Central memory CD4-positive, alpha-beta T cell (primary cell): ENCODE measurements around the gene RNF217.
"Not testable (repeated sequence)": the region's sequence is repeated elsewhere in the genome, so short reads cannot be mapped to it uniquely, and the experiment has no call there.

Experiments used
- DNase-seq: peaks from one replicate; pipeline ENCODE4 v3.0.0; 2022

RNF217 gene

DNA sequence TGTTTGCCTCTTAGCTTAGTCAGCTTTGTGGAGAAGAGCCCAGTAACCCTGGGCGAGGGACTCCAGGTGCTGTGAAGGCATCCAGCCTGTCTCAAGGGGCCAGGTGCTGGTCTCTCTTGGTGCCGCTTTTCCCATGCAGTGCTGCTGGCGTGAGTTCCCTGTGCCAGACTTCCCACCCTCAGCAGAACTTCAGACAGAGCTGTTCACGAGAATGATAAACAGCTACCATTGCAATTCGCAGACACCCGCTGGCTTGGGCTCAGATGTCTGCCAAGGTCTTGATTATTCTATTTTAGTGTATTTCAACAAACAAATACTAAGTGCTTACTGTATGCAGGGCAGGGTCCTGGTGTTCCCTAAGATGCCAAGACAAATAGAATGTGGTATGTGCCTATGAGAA, 57.7 kb downstream of the RNF217 start:
- DNase-seq, result no peak

GRCh38 chr6:125020385-125020784, 58.1 kb downstream of the RNF217 start:
- DNase-seq, result no peak

DNA sequence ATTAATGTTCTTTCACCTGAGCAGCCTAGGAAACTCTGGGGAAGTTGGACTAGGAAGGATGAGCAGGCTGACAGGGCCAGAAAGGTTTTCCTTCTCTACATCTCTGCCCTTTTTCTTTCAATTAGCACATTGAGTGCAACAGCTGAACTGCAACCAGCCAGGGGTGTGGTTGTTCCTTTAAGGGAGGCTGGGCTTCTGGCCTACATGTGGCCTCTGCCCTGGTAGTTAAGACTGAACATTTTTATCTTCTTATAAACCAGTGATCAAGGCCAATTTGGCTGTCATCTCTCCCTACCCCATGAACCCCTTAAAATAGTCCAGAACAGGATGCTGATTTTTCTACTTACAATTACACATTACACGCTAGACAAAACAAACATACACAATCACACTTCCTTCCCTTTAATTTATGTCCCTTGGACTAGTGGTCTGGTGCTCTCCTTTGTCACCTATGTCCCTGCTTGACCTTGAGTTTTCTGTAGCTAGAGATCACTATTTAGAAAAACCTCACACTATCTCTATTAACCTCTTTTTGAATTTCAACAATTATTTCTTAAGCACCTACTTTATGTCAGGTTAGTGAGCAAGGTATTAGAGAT, 60.3 kb downstream of the RNF217 start:
- no peak for DNase-seq

- DNase-seq, result no peak
Observed at GRCh38 chr6:125025164-125025854, 63.1 kb downstream of the RNF217 start.

GRCh38 chr6:125027287-125027686, 65.0 kb downstream of the RNF217 start:
- DNase-seq, result no peak

GRCh38 chr6:125030969-125031368, 68.7 kb downstream of the RNF217 start:
- no peak for DNase-seq

- no peak for DNase-seq
Observed at GRCh38 chr6:125031385-125031784, 69.1 kb downstream of the RNF217 start.

DNA sequence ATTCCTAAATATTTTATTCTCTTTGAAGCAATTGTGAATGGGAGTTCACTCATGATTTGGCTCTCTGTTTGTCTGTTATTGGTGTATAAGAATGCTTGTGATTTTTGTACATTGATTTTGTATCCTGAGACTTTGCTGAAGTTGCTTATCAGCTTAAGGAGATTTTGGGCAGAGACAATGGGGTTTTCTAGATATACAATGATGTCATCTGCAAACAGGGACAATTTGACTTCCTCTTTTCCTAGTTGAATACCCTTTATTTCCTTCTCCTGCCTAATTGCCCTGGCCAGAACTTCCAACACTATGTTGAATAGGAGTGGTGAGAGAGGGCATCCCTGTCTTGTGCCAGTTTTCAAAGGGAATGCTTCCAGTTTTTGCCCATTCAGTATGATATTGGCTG, 72.7 kb downstream of the RNF217 start:
- DNase-seq, result not testable (repeated sequence)

DNA sequence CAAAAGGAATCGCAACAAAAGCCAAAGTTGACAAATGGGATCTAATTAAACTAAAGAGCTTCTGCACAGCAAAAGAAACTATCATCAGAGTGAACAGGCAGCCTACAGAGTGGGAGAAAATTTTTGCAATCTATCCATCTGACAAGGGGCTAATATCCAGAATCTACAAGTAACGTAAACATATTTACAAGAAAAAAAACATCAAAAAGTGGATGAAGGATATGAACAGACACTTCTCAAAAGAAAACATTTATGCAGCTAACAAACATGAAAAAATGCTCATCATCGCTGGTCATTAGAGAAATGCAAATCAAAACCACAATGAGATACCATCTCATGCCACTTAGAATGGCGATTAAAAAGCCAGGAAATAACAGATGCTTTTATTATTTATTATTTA, 74.2 kb downstream of the RNF217 start:
- DNase-seq, result not testable (repeated sequence)

DNA sequence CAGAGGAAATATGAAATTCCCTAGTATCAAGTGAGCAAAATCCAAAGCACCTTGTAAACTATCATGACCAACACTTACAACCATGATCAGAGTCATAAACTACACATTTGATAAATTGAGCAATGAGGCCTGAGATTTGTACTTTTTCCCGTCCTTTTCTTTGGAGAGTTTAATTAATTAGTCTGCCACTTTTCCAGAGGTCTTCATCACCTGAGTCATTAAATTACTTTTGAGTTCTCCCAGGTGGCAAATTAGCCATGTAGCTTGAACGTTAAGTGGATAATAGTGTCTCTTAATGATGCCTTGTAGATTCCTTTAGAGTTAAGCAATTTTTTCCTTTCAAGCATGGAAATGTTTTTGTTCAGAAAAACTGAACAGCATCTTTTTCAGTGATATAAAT, 75.6 kb downstream of the RNF217 start:
- no peak for DNase-seq

GRCh38 chr6:125038925-125039324, 76.7 kb downstream of the RNF217 start:
- DNase-seq, result no peak

DNA sequence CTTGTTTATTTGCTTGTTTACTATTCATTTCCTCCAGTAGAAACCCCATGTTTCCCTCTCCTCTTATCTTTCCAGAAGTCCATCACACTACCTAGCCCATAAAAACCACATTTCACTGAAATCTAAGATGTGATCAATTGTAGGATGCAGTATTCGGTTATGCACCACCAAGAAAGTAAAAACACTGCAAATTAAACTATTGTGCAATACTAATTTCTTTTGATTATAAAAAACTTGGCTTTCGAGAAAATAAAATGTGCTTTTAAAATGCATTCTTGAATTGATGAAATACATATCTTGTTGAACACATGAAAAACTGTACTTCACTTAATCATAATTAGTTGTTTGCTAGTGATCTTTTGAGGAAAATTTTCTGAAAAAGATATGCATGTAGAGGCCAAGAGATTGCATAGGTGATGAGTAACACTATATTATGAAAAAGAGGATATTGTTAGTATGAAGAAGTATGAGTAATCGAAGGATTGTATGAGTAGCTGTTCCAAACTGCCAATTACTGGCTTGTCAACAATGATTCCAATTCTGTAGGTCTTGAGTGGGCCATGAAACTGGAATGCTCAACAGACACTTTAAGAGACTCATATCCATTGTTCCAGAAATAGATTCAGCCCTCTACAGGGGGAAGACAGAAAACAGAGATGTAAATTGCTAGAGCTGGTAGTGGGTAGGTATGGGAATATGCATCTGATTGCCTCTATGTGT, 79.7 kb downstream of the RNF217 start:
- no peak for DNase-seq

DNA sequence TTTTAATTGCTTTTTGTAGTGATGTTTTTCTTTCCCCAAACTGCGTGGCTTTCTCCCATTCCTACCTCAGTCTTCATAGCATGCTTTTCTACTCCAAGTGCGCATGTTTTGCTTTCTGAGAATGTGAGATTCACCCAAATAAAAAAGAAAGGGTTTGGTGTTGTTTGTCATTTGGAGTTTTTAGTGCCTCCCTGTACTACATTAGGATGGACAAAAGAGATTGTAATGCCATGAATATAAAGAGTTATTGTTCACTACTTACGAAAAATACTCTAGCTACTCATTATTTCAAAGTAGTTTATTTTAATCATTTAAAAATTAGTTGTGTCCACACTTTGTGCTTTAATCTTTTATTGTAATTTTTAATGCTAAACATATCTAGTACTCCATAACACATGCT, 81.8 kb downstream of the RNF217 start:
- DNase-seq, result no peak

GRCh38 chr6:125044667-125045066, 82.4 kb downstream of the RNF217 start:
- DNase-seq, result no peak

- no peak for DNase-seq
Observed at GRCh38 chr6:125046107-125046925, 84.1 kb downstream of the RNF217 start.

DNA sequence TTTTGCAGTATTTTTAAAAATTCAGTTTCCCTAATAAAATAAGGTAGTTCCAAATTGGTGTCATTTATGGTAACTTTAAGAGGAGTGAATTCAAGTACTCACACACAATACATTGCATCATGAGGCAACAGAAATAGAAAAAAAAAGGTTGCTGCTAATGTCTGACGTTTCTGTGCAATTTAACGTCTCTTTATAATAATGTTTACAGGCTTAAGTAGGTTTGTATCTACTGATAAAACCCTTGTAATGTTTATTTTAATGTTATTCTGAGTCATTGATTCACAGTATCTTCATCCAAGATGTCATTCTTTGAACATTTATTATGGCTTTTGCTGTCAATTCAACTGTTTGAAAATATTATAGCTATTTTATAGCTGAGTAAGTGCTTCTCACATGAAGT, 86.0 kb downstream of the RNF217 start:
- DNase-seq, result no peak

DNA sequence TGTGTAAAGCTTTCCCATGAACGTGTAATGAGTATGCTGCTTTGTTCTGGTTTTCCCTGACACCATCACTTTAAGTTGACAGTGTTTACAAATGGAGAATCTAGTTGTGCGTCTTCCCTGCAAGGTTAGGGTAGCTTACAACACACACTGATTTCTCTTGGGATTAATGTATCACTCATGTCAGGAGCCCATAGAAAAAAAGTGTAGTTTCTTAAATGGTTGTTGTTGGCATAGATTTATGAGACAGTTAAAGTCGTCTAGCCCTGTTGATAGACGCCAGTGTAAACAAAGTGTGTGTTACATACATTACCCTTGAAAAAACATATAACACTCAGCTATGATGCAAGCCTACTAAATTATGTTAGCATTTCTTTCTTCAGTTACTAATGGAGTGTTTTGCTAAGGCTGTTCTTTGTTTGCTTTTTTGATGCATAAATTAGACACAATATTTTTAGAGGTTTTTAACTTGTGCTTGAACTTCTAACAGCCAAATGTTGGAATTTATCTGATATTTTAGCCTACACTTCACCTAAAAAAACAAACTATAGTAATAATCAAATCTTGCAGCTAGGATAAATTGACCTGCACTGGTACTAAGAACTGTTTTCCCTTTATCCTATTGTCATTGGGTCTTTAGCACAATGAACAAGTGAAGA, 88.6 kb downstream of the RNF217 start:
- DNase-seq, result no peak

GRCh38 chr6:125053809-125054208, 91.6 kb downstream of the RNF217 start:
- no peak for DNase-seq

- DNase-seq, result no peak
Observed at GRCh38 chr6:125054331-125054730, 92.1 kb downstream of the RNF217 start.

- no peak for DNase-seq
Observed at GRCh38 chr6:125057392-125058246, 95.4 kb downstream of the RNF217 start.

DNA sequence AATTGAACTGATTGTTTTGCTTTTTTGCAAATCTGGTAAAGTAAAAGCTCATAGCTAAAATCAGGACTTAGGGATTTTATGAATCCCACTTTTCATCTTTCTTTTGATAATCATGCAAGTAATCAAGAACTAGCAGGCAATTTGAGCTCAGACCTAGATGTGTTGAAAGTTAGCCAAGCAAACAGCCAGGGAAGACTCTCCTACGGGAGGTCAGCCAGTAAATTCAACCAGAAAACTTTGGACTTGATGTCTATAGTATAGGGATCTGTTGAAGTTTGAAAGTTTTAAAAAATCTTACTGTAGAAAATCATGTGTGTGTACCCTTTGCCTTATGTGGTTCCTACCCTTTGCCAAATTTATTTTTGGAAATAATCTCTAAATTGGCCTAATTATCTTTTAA, 96.3 kb downstream of the RNF217 start:
- no peak for DNase-seq

GRCh38 chr6:125063307-125063706, 101.1 kb downstream of the RNF217 start:
- no peak for DNase-seq
